Colonic mucosa (tissue), 4 donors: ENCODE results near the gene PON1. TPM values are rescaled to one million over a fixed set of nuclear protein-coding genes. Genes with fewer than 3 reads are reported as not detected.

Experiments
- DNase-seq: peaks from one replicate; pipeline ENCODE4 v3.0.0-alpha.2; 2020
- H3K27ac ChIP-seq: fragments of 200-600 bp; one replicate; pipeline ENCODE4 v1.8.0; 2021
- H3K27me3 ChIP-seq: fragments of 200-600 bp; one replicate; pipeline ENCODE4 v1.8.0; 2021
- H3K36me3 ChIP-seq: fragments of 200-600 bp; one replicate; pipeline ENCODE4 v1.8.0; 2021
- H3K4me1 ChIP-seq: fragments of 200-600 bp; one replicate; pipeline ENCODE4 v1.8.0; 2021; ENCODE audit warnings: mild to moderate bottlenecking
- H3K4me3 ChIP-seq: fragments of 200-600 bp; one replicate; pipeline ENCODE4 v1.8.0; 2021
- H3K9ac ChIP-seq, 2 donors: one replicate each; pipeline ENCODE4 v1.7.0; 2013; ENCODE audit warnings: control low read depth in 2 of 2, low read depth in 2 of 2, low read length in 2 of 2
- H3K9me3 ChIP-seq: fragments of 200-600 bp; one replicate; pipeline ENCODE4 v1.8.0; 2021
- intact Hi-C: fragments of 100-400 bp; cut with DNase I; formaldehyde crosslinking; loops from one replicate; pipeline ENCODE4 v1.14.1; 2022
- total RNA-seq, 2 donors: library from RNA; stranded (reverse); fragmentation: NEBNext Ultra II Directional in 1 of 2; extraction: Animal tissue kit (Norgen Biotek cat#: 25700) in 1 of 2; gene quantifications; one replicate each; pipeline ENCODE4 v1.2.1, GENCODE V29; 2021
- TF ChIP-seq, protein P1 (sequence below): fragments of 200-600 bp; IDR thresholded peaks from one replicate; pipeline ENCODE4 v1.8.0; 2022; ENCODE audit warnings: antibody characterized with exemption, mild to moderate bottlenecking
- donor health status: healthy.
- donor health status: DM: no; HTN: no; CAD: no.
- donor health status: DM: no; HTN: no; CAD: no.

The PON1 gene
- total RNA-seq, 2 donors from 2014 or later = not detected

DNA sequence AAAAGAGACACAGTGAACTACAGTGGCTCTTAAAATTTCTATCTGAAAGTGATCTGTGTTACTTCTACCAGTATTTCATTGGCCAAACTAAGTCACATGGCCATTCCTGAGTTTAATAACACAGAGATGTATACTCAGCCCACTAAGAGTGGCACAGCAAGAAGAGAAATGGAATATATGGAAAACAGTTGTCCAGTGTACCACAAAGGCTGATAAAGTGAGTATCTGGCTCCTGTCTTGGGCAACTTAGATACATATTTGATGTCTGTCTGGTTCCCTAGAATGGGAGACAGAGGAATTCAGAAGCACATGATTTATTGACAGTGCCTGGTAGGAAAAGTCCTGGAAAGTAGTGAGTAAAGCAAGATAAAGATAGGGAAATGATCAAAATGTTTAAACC, 10.1 kb upstream of the PON1 start:
- no peaks in the 10 kb centered on the region for H3K4me1 ChIP-seq
- TF ChIP-seq, protein P1, sequence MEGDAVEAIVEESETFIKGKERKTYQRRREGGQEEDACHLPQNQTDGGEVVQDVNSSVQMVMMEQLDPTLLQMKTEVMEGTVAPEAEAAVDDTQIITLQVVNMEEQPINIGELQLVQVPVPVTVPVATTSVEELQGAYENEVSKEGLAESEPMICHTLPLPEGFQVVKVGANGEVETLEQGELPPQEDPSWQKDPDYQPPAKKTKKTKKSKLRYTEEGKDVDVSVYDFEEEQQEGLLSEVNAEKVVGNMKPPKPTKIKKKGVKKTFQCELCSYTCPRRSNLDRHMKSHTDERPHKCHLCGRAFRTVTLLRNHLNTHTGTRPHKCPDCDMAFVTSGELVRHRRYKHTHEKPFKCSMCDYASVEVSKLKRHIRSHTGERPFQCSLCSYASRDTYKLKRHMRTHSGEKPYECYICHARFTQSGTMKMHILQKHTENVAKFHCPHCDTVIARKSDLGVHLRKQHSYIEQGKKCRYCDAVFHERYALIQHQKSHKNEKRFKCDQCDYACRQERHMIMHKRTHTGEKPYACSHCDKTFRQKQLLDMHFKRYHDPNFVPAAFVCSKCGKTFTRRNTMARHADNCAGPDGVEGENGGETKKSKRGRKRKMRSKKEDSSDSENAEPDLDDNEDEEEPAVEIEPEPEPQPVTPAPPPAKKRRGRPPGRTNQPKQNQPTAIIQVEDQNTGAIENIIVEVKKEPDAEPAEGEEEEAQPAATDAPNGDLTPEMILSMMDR = no peak
- no peak overlapping the region for H3K27ac ChIP-seq
- no peaks in the 10 kb centered on the region for H3K27me3 ChIP-seq
- no peak overlapping the region for H3K9ac ChIP-seq
- no peaks in the 10 kb centered on the region for H3K36me3 ChIP-seq
- intact Hi-C loops = no loop called here
- H3K9me3 ChIP-seq = no peaks in the 10 kb centered on the region
- H3K4me3 ChIP-seq = no peak overlapping the region
- no peak for DNase-seq

DNA sequence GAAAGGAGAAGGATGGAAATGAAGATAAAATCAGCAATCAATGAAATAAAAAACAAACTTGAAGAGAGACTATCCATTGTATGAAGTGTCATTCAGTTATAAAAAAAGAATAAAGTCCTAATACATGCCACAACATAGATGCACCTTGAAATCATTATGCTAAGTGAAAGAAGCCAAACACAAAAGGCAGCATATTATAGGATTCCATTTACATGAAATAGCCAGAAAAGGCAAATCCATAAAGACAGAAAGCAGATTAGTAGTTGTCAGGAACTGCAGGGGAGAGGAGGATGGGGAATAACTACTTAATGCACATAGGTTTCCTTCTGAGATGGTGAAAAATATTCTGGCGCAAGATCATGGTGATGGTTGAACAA, 6.6 kb upstream of the PON1 start:
- Histone ChIP-seq H3K27ac (no peak overlapping the region), H3K9me3 (no peaks in the 10 kb centered on the region), H3K4me1 (no peaks in the 10 kb centered on the region), H3K36me3 (no peaks in the 10 kb centered on the region), H3K9ac (no peak overlapping the region), H3K27me3 (no peaks in the 10 kb centered on the region), H3K4me3 (no peak overlapping the region)
- DNase-seq = no peak
- TF ChIP-seq, protein P1 = no peak
- intact Hi-C loops = no loop called here

DNA sequence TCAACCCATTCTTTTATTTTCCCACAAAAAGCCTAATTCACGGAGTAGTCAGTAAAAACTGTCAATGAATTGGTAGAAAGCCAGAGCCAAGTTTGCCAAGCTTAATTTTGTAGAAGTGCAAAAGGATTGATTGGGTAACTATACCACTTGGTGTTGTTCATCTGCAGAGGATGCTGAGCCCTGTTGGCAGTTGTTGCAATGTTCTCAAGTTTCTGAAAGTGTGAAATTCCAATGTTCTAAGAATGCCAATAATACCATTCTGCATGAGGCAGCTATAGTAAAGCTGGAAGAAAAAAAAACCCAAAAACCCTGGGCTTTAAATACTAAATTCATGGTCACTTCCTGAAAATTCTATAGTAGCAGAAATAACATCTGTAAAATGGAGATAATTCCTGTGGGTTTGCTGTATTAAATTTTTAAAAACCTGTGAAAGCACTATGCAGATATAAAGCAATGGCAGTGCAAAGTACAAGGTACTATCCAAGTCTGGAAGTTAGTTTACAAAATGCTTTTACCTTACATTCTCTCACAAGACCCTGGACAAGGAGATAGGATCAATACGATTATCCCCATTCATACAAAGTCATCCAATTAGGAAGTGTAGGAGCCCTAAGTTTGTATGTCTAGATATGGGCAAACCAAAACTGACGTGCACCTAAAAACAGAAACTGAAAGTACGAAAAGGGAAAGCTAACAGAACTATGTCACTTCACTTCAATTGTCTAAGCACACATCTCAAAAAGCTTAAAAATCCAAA, 6.0 kb upstream of the PON1 start:
- intact Hi-C loops = no loop called here
- Histone ChIP-seq H3K36me3 (no peaks in the 10 kb centered on the region), H3K27me3 (no peaks in the 10 kb centered on the region)

DNA sequence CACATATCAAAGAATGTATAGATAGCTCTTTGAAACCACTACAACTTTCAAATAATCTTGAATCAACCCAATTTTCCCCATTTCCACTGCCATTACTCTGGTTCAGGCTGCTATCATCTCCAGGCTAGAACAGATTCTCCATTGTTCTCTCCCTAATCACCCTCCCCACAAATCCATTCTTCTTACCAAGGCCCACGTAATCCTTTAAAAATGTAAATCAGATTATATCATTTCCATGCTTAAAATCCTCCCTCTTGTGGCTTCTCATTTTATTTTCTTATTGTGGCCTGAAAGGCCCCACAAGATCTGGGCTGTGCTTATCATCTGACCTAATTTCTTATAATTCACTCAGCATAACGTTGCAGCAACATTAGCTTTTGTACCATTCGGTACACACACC, 3.0 kb upstream of the PON1 start:
- Histone ChIP-seq H3K9me3 (no peaks in the 10 kb centered on the region), H3K27me3 (no peaks in the 10 kb centered on the region), H3K27ac (no peak overlapping the region), H3K4me3 (no peak overlapping the region), H3K36me3 (no peaks in the 10 kb centered on the region), H3K4me1 (no peaks in the 10 kb centered on the region), H3K9ac (no peak overlapping the region)
- intact Hi-C loops = no loop called here
- DNase-seq = no peak
- TF ChIP-seq, protein P1 = no peak

More for the DNA sequence above, 6.0 kb upstream of the PON1 start:
- TF ChIP-seq, protein P1 = no peak
- Histone ChIP-seq H3K27ac (no peak overlapping the region), H3K9me3 (no peaks in the 10 kb centered on the region), H3K4me3 (no peak overlapping the region), H3K9ac (no peak overlapping the region), H3K4me1 (no peaks in the 10 kb centered on the region)
- no peak for DNase-seq

DNA sequence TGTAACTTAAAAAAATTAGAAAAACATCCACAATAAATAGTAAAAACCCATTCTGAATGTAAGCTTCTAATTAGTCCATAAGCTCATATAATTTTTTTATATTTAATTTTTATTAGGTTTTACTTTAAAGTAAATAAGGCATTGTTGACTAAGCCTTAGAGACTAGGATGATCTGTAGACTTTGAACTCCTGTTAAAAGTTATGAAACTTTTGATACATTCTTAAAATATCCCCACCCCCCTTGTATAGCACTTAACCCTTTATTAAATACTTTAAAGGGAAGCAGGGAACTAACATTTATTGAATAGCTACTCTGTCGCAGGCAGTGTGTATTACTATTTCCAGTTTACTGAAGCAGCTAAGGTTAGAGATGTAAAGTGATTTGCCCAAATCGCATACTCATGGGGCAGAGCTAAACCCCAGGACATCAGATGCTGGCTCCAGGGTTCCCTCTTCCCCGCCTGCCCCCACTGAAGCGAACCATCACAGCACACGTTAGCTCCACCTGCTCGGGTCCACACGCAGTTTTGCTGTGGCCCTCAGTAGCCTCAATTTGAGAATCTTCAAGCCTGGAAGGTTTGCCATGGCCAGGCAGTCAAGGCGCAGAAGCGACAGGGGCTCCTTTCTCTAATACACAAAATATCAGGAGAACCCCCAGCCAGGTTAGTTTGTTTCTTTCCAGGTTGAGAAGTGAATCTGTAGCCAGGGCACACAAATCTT, 762 bp downstream of the PON1 start:
- Histone ChIP-seq H3K4me3 (no peak overlapping the region), H3K27ac (no peak overlapping the region), H3K9ac (no peak overlapping the region), H3K27me3 (no peaks in the 10 kb centered on the region), H3K4me1 (no peaks in the 10 kb centered on the region), H3K9me3 (no peaks in the 10 kb centered on the region), H3K36me3 (no peaks in the 10 kb centered on the region)
- DNase-seq = no peak
- TF ChIP-seq, protein P1 = no peak
- intact Hi-C loops = no loop called here
